ENCODE results near the gene FTL.

DNA sequence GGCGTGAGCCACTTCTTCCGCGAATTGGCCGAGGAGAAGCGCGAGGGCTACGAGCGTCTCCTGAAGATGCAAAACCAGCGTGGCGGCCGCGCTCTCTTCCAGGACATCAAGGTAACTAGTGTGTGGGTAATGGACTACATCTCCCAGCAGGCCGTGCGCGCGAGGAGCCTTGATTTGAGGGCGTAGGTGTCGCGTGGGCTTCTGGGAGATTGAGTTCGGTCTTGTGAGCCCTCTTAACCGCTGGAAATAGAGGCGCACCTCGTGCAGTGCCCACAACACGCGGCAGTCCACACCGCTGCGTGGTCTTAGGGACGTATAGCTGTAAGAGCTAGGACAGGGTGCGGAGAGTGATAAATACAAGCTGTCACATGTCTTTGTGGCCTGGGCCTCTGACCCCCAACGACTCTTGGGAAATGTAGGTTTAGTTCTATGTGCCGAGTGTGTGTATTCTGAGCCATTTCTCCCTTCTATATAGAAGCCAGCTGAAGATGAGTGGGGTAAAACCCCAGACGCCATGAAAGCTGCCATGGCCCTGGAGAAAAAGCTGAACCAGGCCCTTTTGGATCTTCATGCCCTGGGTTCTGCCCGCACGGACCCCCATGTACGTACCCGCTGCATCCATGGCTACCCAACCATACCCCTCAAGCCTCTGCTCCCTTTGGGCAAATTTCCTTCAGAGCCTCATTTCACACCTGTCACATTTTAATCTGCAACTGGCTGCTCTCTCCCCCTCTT lies 864 bp downstream of the FTL start:
- TF ChIP-seq, protein P1, sequence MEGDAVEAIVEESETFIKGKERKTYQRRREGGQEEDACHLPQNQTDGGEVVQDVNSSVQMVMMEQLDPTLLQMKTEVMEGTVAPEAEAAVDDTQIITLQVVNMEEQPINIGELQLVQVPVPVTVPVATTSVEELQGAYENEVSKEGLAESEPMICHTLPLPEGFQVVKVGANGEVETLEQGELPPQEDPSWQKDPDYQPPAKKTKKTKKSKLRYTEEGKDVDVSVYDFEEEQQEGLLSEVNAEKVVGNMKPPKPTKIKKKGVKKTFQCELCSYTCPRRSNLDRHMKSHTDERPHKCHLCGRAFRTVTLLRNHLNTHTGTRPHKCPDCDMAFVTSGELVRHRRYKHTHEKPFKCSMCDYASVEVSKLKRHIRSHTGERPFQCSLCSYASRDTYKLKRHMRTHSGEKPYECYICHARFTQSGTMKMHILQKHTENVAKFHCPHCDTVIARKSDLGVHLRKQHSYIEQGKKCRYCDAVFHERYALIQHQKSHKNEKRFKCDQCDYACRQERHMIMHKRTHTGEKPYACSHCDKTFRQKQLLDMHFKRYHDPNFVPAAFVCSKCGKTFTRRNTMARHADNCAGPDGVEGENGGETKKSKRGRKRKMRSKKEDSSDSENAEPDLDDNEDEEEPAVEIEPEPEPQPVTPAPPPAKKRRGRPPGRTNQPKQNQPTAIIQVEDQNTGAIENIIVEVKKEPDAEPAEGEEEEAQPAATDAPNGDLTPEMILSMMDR (IDR thresholded peaks at IDR 0.05; ENCODE audit: extremely low read depth in 1 of 2, insufficient read depth in 1 of 2, low read depth in 1 of 2, low read length in 2 of 2): no peak
- TF ChIP-seq EZH2 (IDR thresholded peaks at IDR 0.05; ENCODE audit: borderline replicate concordance, low read depth, low read length, severe bottlenecking) (no peak), POLR2AphosphoS5 (IDR thresholded peaks at IDR 0.05; ENCODE audit: insufficient read depth, low read depth, low read length) (no peak), POLR2A (IDR thresholded peaks at IDR 0.05; ENCODE audit: low read depth, low read length) (peak; percentile 79), JUN (IDR thresholded peaks at IDR 0.05; ENCODE audit: borderline replicate concordance, insufficient read depth, insufficient read length, low read depth) (no peak), MYC (IDR thresholded peaks at IDR 0.05; ENCODE audit: low read depth, low read length) (no peak), GATA2 (IDR thresholded peaks at IDR 0.05; ENCODE audit: insufficient read depth, insufficient read length, low read depth, low read length) (no peak)
